B cell (primary cell): Measurements from ENCODE around the gene UNC79. TPM values are rescaled to one million over a fixed set of nuclear protein-coding genes. Genes with fewer than 3 reads are reported as not detected.

Source experiments
- ATAC-seq: fragments of 200-7000 bp; cut with Tn5 transposase; one replicate; pipeline ENCODE4 v1.10.0; 2021; ENCODE audit warnings: low read depth, mild to moderate bottlenecking, moderate number of reproducible peaks, moderate library complexity
- CTCF ChIA-PET: fragments of 350-600 bp; sonication (Branson Sonifier 250); formaldehyde crosslinking; loops from one replicate; lab custom pipeline; 2021; ENCODE audit warnings: antibody characterized with exemption, inconsistent platforms; lab: Charles Lee
- POLR2A ChIA-PET: fragments of 350-600 bp; sonication (Branson Sonifier 250); formaldehyde crosslinking; loops from one replicate; lab custom pipeline; 2021; ENCODE audit warnings: antibody characterized with exemption; lab: Charles Lee
- DNase-seq: peaks from one replicate; pipeline ENCODE4 v3.0.0; 2013
- H2AFZ ChIP-seq: 2 replicates; pipeline ENCODE4 v1.6.1; 2012; ENCODE audit warnings: mild to moderate bottlenecking, low read depth, low read length; ENCODE audit not compliant: insufficient read depth, poor library complexity, severe bottlenecking
- H3K27ac ChIP-seq, 2 donors: 1 replicate in 1 of 2; 2 replicates in 1 of 2; pipeline ENCODE4 v1.5.1; 2012 to 2013; ENCODE audit warnings: low read length in 2 of 2, mild to moderate bottlenecking in 2 of 2, moderate library complexity in 1 of 2
- H3K27me3 ChIP-seq, 4 experiments: fragments of 200-600 bp in 1 of 4; sonication (generic) in 1 of 4; replicated peaks in 1 of 4; 1 replicate in 2 of 4; 2 replicates in 2 of 4; pipeline versions ENCODE4 v1.6.1 to v1.7.0; 2013 to 2016; ENCODE audit warnings: low read length in 3 of 4, mild to moderate bottlenecking in 2 of 4, mixed read lengths in 1 of 4, moderate library complexity in 1 of 4; ENCODE audit not compliant: insufficient read depth in 4 of 4, control insufficient read depth in 3 of 4; ENCODE audit errors: control extremely low read depth in 1 of 4
- H3K36me3 ChIP-seq, 2 experiments: replicated peaks in 1 of 2; 1 replicate in 1 of 2; 2 replicates in 1 of 2; pipeline versions ENCODE4 v1.6.1 to v1.7.1; 2013; ENCODE audit warnings: low read length in 1 of 2; ENCODE audit not compliant: insufficient read depth in 2 of 2, control insufficient read depth in 1 of 2; ENCODE audit errors: control extremely low read depth in 1 of 2, extremely low read depth in 1 of 2
- H3K4me1 ChIP-seq, 2 donors: fragments of 200-600 bp in 1 of 2; sonication (generic) in 1 of 2; 1 replicate in 1 of 2; 2 replicates in 1 of 2; pipeline versions ENCODE4 v1.5.1 to v1.6.1; 2013 to 2017; ENCODE audit warnings: low read length in 2 of 2; ENCODE audit not compliant: control insufficient read depth in 2 of 2, insufficient read depth in 2 of 2
- H3K4me2 ChIP-seq: replicated peaks from 2 replicates; pipeline ENCODE3; 2012; ENCODE audit warnings: mild to moderate bottlenecking, low read depth, low read length; ENCODE audit not compliant: poor library complexity, severe bottlenecking
- H3K4me3 ChIP-seq, 5 experiments: fragments of 200-600 bp in 1 of 5; sonication (generic) in 1 of 5; 1 replicate in 3 of 5; 2 replicates in 2 of 5; pipeline versions ENCODE4 v1.5.1 to v1.7.0; 2011 to 2016; ENCODE audit warnings: low read length in 4 of 5, mild to moderate bottlenecking in 4 of 5, low read depth in 2 of 5, control low read depth in 1 of 5, moderate library complexity in 1 of 5; ENCODE audit not compliant: insufficient read depth in 1 of 5; ENCODE audit errors: control extremely low read depth in 1 of 5, extremely low read depth in 1 of 5
- H3K79me2 ChIP-seq: fragments of 200-600 bp; sonication (generic); one replicate; pipeline ENCODE4 v1.6.0; 2016; ENCODE audit warnings: low read length; ENCODE audit not compliant: control insufficient read depth, insufficient read depth
- H3K9ac ChIP-seq: fragments of 200-600 bp; sonication (generic); 2 replicates; pipeline ENCODE4 v1.6.1; 2017; ENCODE audit warnings: mild to moderate bottlenecking, low read length, moderate library complexity
- H3K9me3 ChIP-seq, 3 donors: one replicate each; pipeline versions ENCODE4 v1.6.1 to v1.7.1; 2013; ENCODE audit warnings: low read length in 2 of 3; ENCODE audit not compliant: control insufficient read depth in 2 of 3, insufficient read depth in 1 of 3; ENCODE audit errors: control extremely low read depth in 1 of 3
- H4K20me1 ChIP-seq: 2 replicates; pipeline ENCODE4 v1.6.0; 2012; ENCODE audit warnings: mild to moderate bottlenecking, low read length; ENCODE audit not compliant: insufficient read depth, control insufficient read depth, poor library complexity, severe bottlenecking
- H3K27ac Mint-ChIP-seq: one replicate; pipeline ENCODE4 v1.8.0; 2021; ENCODE audit warnings: mixed read lengths
- H3K27me3 Mint-ChIP-seq: one replicate; pipeline ENCODE4 v1.8.0; 2021; ENCODE audit warnings: mixed read lengths
- H3K4me1 Mint-ChIP-seq: one replicate; pipeline ENCODE4 v1.8.0; 2021; ENCODE audit warnings: mixed read lengths
- H3K4me3 Mint-ChIP-seq: one replicate; pipeline ENCODE4 v1.8.0; 2021; ENCODE audit warnings: mixed read lengths
- H3K9me3 Mint-ChIP-seq: one replicate; pipeline ENCODE4 v1.8.0; 2022; ENCODE audit warnings: mixed read lengths; ENCODE audit not compliant: insufficient read depth
- CTCF ChIP-seq: fragments of 200-600 bp; IDR thresholded peaks from one replicate; pipeline ENCODE4 v1.8.0; 2022; ENCODE audit warnings: antibody characterized with exemption, mild to moderate bottlenecking
- EZH2 ChIP-seq: IDR thresholded peaks from 2 replicates; pipeline ENCODE4 v1.6.1; 2012; ENCODE audit warnings: borderline replicate concordance, low read depth, mild to moderate bottlenecking, moderate library complexity, low read length; ENCODE audit not compliant: insufficient read depth, poor library complexity, severe bottlenecking
- WGBS: methylation state at CpG from one replicate; pipeline ENCODE4 v1.1.5; 2013; ENCODE audit warnings: missing lambda C conversion rate; ENCODE audit not compliant: insufficient coverage; 5-methylcytosine and 5-hydroxymethylcytosine counted together
- intact Hi-C: fragments of 100-400 bp; cut with micrococcal nuclease; formaldehyde crosslinking; loops from one replicate; pipeline ENCODE4 v1.10.0; 2022
- polyA plus RNA-seq: library from polyadenylated mRNA; depleted of rRNA; stranded (reverse); fragments of >200 nt; gene quantifications from 2 replicates; pipeline ENCODE4 v1.2.3, GENCODE V29; 2012
- total RNA-seq, 2 donors: library from RNA; stranded (reverse); fragments of 120-200 nt in 1 of 2; gene quantifications; 1 replicate in 1 of 2; 2 replicates in 1 of 2; pipeline versions ENCODE4 v1.2.3 to v1.2.4, GENCODE V29; 2013 to 2022

UNC79 gene
- total and polyA plus RNA-seq, 2 donors (not counting 1 experiment from before 2014, with no cell fraction given) = 0.04 to 0.15 TPM

GRCh38 chr14:93751946-93752655 lies 321.4 kb downstream of the UNC79 start:
- no peak overlapping the region for H3K27ac Mint-ChIP-seq
- H3K27ac ChIP-seq = no peak overlapping the region
- H3K4me3 ChIP-seq = no peak overlapping the region
- ChIA-PET POLR2A (no interaction called here), CTCF (no interaction called here)
- no peaks in the 10 kb centered on the region for H3K4me1 Mint-ChIP-seq
- DNase-seq (no peak), ATAC-seq (no peak)
- WGBS = 76% methylated on average over 12 of the region's 19 CpGs
- H3K36me3 ChIP-seq = no peaks in the 10 kb centered on the region
- no peak overlapping the region for H3K9ac ChIP-seq
- no peaks in the 10 kb centered on the region for H3K79me2 ChIP-seq
- TF ChIP-seq EZH2 = no peak
- no peak for TF ChIP-seq CTCF
- no peak overlapping the region for H3K4me2 ChIP-seq
- H3K9me3 Mint-ChIP-seq = peaks cover 2% of the 10 kb centered on the region
- no peak overlapping the region for H2AFZ ChIP-seq
- H4K20me1 ChIP-seq = no peaks in the 10 kb centered on the region
- intact Hi-C loops = no loop called here
- no peaks in the 10 kb centered on the region for H3K27me3 ChIP-seq
- H3K4me3 Mint-ChIP-seq = no peak overlapping the region
- no peaks in the 10 kb centered on the region for H3K27me3 Mint-ChIP-seq
- H3K9me3 ChIP-seq = no peaks in the 10 kb centered on the region
- no peaks in the 10 kb centered on the region for H3K4me1 ChIP-seq

DNA sequence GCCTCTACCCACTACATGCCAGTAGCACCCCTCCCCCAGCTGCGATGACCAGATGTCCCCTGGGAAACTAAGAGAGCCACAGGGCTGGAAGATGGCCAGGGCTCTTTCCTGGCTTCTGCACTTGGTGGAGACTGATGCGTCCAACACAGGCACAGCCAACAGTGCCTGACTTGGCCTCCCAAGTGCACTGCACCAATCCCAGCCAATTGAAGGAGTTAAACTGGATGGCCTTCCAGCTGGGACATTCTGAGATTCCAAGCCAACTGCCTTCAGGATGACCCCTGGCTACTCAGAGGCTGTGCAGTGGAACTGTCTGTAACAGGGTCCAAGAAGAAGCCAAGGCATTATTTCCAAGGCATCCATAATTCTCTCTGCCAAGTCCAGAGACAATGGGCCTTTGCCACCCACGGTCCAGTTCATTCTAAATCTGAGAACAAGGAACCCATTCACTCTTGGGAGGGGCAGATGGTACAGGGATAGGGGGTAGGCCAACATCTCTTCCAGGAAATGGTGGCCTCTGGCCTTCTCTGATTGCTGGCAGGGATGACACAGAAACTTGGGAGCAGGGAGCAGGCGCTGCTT lies 322.3 kb downstream of the UNC79 start:
- H3K27ac ChIP-seq = no peak overlapping the region
- ChIA-PET POLR2A (no interaction called here), CTCF (no interaction called here)
- no peak overlapping the region for H3K4me2 ChIP-seq
- TF ChIP-seq CTCF (no peak), EZH2 (no peak)
- Mint-ChIP-seq H3K27ac (no peak overlapping the region), H3K9me3 (no peaks in the 10 kb centered on the region), H3K4me3 (no peak overlapping the region), H3K4me1 (no peaks in the 10 kb centered on the region), H3K27me3 (no peaks in the 10 kb centered on the region)
- H4K20me1 ChIP-seq = no peaks in the 10 kb centered on the region
- H3K79me2 ChIP-seq = no peaks in the 10 kb centered on the region
- no peaks in the 10 kb centered on the region for H3K36me3 ChIP-seq
- no peaks in the 10 kb centered on the region for H3K4me1 ChIP-seq
- H3K9ac ChIP-seq = no peak overlapping the region
- no peak for DNase-seq
- no peak for ATAC-seq
- no peaks in the 10 kb centered on the region for H3K27me3 ChIP-seq
- intact Hi-C loops = no loop called here
- H2AFZ ChIP-seq = no peak overlapping the region
- WGBS = 92% methylated on average over 3 of the region's 4 CpGs
- no peaks in the 10 kb centered on the region for H3K9me3 ChIP-seq
- no peak overlapping the region for H3K4me3 ChIP-seq
